GM12878 (cell line): ENCODE data around the gene EPN1. TPM values are rescaled to one million over a fixed set of nuclear protein-coding genes. Genes with fewer than 3 reads are reported as not detected.

ENCODE experiments used
- ATF7 ChIP-seq: fragments of 450-650 bp; IDR thresholded peaks from 2 replicates; pipeline ENCODE4 v1.6.1; 2016; ENCODE audit warnings: low read depth, mild to moderate bottlenecking
- CBFB ChIP-seq: IDR thresholded peaks from 2 replicates; pipeline ENCODE4 v1.6.1; 2016; ENCODE audit warnings: antibody characterized with exemption, low read depth
- CHD2 ChIP-seq: IDR thresholded peaks from 2 replicates; pipeline ENCODE4 v1.6.1; 2011; ENCODE audit warnings: low read depth, low read length, improper control_type of control experiment, borderline replicate concordance
- CREB1 ChIP-seq: IDR thresholded peaks from 2 replicates; pipeline ENCODE4 v1.6.1; 2012; ENCODE audit warnings: low read depth, mild to moderate bottlenecking, inconsistent platforms
- FOXM1 ChIP-seq: IDR thresholded peaks from 2 replicates; pipeline ENCODE4 v1.6.1; 2012; ENCODE audit warnings: low read depth, mild to moderate bottlenecking, inconsistent platforms, low read length, moderate library complexity
- MXI1 ChIP-seq: fragments of 150-350 bp; IDR thresholded peaks from 2 replicates; pipeline ENCODE4 v1.6.1; 2011; ENCODE audit warnings: low read depth, mild to moderate bottlenecking, inconsistent platforms, low read length, improper control_type of control experiment
- MYB ChIP-seq: fragments of 150-350 bp; IDR thresholded peaks from 2 replicates; pipeline ENCODE4 v1.6.1; 2014; ENCODE audit warnings: mild to moderate bottlenecking, low read depth, low read length, borderline replicate concordance
- NBN ChIP-seq: fragments of 450-650 bp; IDR thresholded peaks from 2 replicates; pipeline ENCODE4 v1.6.1; 2016
- NR2C1 ChIP-seq: fragments of 450-650 bp; IDR thresholded peaks from 2 replicates; pipeline ENCODE4 v1.6.1; 2017; ENCODE audit warnings: antibody characterized with exemption, mild to moderate bottlenecking, moderate library complexity
- PAX8 ChIP-seq: fragments of 450-650 bp; IDR thresholded peaks from 2 replicates; pipeline ENCODE4 v1.6.1; 2017; ENCODE audit warnings: mild to moderate bottlenecking, moderate library complexity
- PML ChIP-seq: IDR thresholded peaks from 2 replicates; pipeline ENCODE4 v1.6.1; 2012; ENCODE audit warnings: low read length, inconsistent platforms
- RAD51 ChIP-seq: fragments of 450-650 bp; IDR thresholded peaks from 2 replicates; pipeline ENCODE4 v1.6.1; 2016; ENCODE audit warnings: moderate library complexity, mild to moderate bottlenecking, inconsistent platforms
- RB1 ChIP-seq: fragments of 450-650 bp; formaldehyde crosslinking; IDR thresholded peaks from 2 replicates; pipeline ENCODE4 v1.6.1; 2017; ENCODE audit warnings: mild to moderate bottlenecking, borderline replicate concordance
- RFX5 ChIP-seq: IDR thresholded peaks from 2 replicates; pipeline ENCODE4 v1.6.1; 2011; ENCODE audit warnings: low read depth, low read length, improper control_type of control experiment
- RUNX3 ChIP-seq: IDR thresholded peaks from 2 replicates; pipeline ENCODE4 v1.6.1; 2012; ENCODE audit warnings: low read length, inconsistent platforms
- SMARCA5 ChIP-seq: fragments of 450-650 bp; IDR thresholded peaks from 2 replicates; pipeline ENCODE4 v1.6.1; 2017; ENCODE audit warnings: mild to moderate bottlenecking
- SPI1 ChIP-seq: IDR thresholded peaks from 2 replicates; pipeline ENCODE4 v1.6.1; 2011; ENCODE audit warnings: low read depth, mild to moderate bottlenecking, low read length, moderate library complexity, borderline replicate concordance; ENCODE audit not compliant: insufficient read depth
- SRF ChIP-seq, 2 experiments: IDR thresholded peaks; 2 replicates each; pipeline ENCODE4 v1.6.1; 2011; ENCODE audit warnings: low read depth in 2 of 2, low read length in 2 of 2, mild to moderate bottlenecking in 1 of 2, moderate library complexity in 1 of 2
- WRNIP1 ChIP-seq: IDR thresholded peaks from 2 replicates; pipeline ENCODE4 v1.6.1; 2011; ENCODE audit warnings: low read depth, low read length, improper control_type of control experiment, borderline replicate concordance
- polyA plus RNA-seq, 11 experiments: library from polyadenylated mRNA; depleted of rRNA in 4 of 11; unstranded in 6 of 11; stranded (reverse) in 5 of 11; fragments of >200 nt; fragmentation: Nextera tagmentation in 4 of 11; fragmentation: Illumina TruSeq in 1 of 11; extraction: Ambion mirVana in 4 of 11; extraction: Trizol in 1 of 11; gene quantifications; 1 replicate in 1 of 11; 2 replicates in 10 of 11; pipeline versions ENCODE4 v1.2.1 to v1.2.3, GENCODE V29; 2011 to 2016; ENCODE audit warnings: inconsistent platforms in 2 of 11, missing spikeins in 2 of 11, low read depth in 1 of 11
- total RNA-seq, 4 experiments: library from RNA; depleted of rRNA in 3 of 4; stranded (reverse); fragments of >200 nt in 3 of 4; fragmentation: Illumina TruSeq in 1 of 4; extraction: Trizol in 1 of 4; gene quantifications; 2 replicates each; pipeline versions ENCODE4 v1.2.1 to v1.2.3, GENCODE V29; 2013 to 2021
- TF ChIP-seq, protein P1 (sequence below): fragments of 450-650 bp; IDR thresholded peaks from 2 replicates; pipeline ENCODE4 v1.6.1; 2017; ENCODE audit warnings: low read depth, mild to moderate bottlenecking, moderate library complexity
- TF ChIP-seq, protein P2 (sequence below): fragments of 450-650 bp; IDR thresholded peaks from 2 replicates; pipeline ENCODE4 v1.6.1; 2018; ENCODE audit warnings: borderline replicate concordance, mild to moderate bottlenecking; ENCODE audit not compliant: partially characterized antibody
- TF ChIP-seq, protein P3 (sequence below), 3 experiments: IDR thresholded peaks in 2 of 3; conservative IDR thresholded peaks in 1 of 3; 2 replicates each; pipeline ENCODE4 v1.5.1; 2011; ENCODE audit warnings: low read depth in 3 of 3, low read length in 3 of 3, mild to moderate bottlenecking in 3 of 3, control low read depth in 2 of 3, moderate library complexity in 2 of 3, inconsistent platforms in 1 of 3, mixed read lengths in 1 of 3; ENCODE audit not compliant: control insufficient read depth in 2 of 3, insufficient read depth in 1 of 3; ENCODE audit errors: extremely low read depth in 1 of 3
- TF ChIP-seq, protein P4 (sequence below): fragments of 450-650 bp; IDR thresholded peaks from 2 replicates; pipeline ENCODE4 v1.6.1; 2017; ENCODE audit warnings: borderline replicate concordance

EPN1 gene
- total and polyA plus RNA-seq, 10 of the 15 experiments (the other 5 are each of a cell fraction or from before 2014, with no cell fraction given): 0.11 to 88.5 (median 10.6) TPM

DNA sequence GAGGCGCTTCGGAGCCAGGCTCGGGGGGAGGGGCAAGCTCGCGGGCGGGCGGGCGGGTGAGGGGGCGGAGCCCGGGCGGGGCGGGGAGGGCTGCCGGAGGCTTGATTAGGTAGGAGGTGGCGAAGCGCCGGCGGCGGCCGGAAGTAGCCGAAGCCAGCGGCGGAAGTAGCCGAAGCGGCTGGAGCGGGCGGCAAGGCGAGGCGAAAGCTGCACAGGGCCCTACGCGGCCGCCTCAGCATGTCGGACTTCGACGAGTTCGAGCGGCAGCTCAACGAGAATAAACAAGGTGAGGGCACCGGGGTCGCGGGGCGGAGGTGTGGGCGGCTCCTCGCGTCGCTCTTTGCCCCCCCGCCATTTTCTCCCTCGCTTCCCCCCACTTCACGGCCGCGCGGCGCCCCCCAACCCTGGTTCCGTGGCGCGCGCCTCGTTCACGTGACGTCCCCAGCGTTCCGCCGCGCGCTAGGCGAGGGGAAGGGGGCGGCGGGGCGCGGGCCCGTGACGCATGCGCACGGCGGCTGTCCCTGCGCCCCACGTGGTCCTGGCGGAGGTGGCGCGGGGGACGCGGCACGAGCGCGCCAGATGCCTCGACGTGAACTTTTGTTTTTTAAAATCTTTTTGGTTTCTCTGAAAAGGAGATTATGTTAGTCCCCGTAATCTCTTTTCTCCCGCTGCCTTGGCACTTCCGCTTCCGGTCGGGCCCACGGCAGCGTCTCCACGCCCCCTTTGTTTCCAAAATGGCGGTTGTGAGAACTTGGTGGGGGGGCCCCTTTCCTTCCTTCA lies 20.0 kb upstream of the EPN1 start, which contains the start of gene U2AF2 (continued):
- TF ChIP-seq MXI1 (peak; percentile 96), MYB (no peak), SMARCA5 (peak; percentile 98), ATF7 (no peak), CHD2 (peak; percentile 39; the same call in 1 of the 2 replicates), PAX8 (no peak), RUNX3 (no peak), NBN (0 out of 2 replicates have a peak, but pooled peaks have one; percentile 60), NR2C1 (peak; percentile 57), WRNIP1 (no peak), SPI1 (peak; percentile 44; the same call in 1 of the 2 replicates), PML (peak; percentile 47; the same call in 1 of the 2 replicates), FOXM1 (no peak), RAD51 (peak; percentile 75), CBFB (peak; percentile 33; the same call in 1 of the 2 replicates), CREB1 (0 out of 2 replicates have a peak, but pooled peaks have one; percentile 29), RB1 (peak; percentile 92), RFX5 (no peak), SRF (IDR thresholded peaks at IDR 0.05; ENCODE audit: low read depth in 2 of 2, low read length in 2 of 2) (0 out of 4 replicates have a peak, but pooled peaks of 1 of the 2 experiments have one; percentile 5)
- TF ChIP-seq, protein P1, sequence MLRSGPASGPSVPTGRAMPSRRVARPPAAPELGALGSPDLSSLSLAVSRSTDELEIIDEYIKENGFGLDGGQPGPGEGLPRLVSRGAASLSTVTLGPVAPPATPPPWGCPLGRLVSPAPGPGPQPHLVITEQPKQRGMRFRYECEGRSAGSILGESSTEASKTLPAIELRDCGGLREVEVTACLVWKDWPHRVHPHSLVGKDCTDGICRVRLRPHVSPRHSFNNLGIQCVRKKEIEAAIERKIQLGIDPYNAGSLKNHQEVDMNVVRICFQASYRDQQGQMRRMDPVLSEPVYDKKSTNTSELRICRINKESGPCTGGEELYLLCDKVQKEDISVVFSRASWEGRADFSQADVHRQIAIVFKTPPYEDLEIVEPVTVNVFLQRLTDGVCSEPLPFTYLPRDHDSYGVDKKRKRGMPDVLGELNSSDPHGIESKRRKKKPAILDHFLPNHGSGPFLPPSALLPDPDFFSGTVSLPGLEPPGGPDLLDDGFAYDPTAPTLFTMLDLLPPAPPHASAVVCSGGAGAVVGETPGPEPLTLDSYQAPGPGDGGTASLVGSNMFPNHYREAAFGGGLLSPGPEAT: no peak; the same call in 1 of the 2 replicates
- TF ChIP-seq, protein P2, sequence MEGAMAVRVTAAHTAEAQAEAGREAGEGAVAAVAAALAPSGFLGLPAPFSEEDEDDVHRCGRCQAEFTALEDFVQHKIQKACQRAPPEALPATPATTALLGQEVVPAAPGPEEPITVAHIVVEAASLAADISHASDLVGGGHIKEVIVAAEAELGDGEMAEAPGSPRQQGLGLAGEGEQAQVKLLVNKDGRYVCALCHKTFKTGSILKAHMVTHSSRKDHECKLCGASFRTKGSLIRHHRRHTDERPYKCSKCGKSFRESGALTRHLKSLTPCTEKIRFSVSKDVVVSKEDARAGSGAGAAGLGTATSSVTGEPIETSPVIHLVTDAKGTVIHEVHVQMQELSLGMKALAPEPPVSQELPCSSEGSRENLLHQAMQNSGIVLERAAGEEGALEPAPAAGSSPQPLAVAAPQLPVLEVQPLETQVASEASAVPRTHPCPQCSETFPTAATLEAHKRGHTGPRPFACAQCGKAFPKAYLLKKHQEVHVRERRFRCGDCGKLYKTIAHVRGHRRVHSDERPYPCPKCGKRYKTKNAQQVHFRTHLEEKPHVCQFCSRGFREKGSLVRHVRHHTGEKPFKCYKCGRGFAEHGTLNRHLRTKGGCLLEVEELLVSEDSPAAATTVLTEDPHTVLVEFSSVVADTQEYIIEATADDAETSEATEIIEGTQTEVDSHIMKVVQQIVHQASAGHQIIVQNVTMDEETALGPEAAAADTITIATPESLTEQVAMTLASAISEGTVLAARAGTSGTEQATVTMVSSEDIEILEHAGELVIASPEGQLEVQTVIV: peak; percentile 77
- TF ChIP-seq, protein P3, sequence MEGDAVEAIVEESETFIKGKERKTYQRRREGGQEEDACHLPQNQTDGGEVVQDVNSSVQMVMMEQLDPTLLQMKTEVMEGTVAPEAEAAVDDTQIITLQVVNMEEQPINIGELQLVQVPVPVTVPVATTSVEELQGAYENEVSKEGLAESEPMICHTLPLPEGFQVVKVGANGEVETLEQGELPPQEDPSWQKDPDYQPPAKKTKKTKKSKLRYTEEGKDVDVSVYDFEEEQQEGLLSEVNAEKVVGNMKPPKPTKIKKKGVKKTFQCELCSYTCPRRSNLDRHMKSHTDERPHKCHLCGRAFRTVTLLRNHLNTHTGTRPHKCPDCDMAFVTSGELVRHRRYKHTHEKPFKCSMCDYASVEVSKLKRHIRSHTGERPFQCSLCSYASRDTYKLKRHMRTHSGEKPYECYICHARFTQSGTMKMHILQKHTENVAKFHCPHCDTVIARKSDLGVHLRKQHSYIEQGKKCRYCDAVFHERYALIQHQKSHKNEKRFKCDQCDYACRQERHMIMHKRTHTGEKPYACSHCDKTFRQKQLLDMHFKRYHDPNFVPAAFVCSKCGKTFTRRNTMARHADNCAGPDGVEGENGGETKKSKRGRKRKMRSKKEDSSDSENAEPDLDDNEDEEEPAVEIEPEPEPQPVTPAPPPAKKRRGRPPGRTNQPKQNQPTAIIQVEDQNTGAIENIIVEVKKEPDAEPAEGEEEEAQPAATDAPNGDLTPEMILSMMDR (IDR thresholded peaks at IDR 0.05 in 2 of 3, conservative IDR thresholded peaks at IDR 0.05 in 1 of 3; ENCODE audit: control insufficient read depth in 2 of 3, extremely low read depth in 1 of 3, insufficient read depth in 1 of 3, low read depth in 3 of 3, low read length in 3 of 3): no peak
- TF ChIP-seq, protein P4, sequence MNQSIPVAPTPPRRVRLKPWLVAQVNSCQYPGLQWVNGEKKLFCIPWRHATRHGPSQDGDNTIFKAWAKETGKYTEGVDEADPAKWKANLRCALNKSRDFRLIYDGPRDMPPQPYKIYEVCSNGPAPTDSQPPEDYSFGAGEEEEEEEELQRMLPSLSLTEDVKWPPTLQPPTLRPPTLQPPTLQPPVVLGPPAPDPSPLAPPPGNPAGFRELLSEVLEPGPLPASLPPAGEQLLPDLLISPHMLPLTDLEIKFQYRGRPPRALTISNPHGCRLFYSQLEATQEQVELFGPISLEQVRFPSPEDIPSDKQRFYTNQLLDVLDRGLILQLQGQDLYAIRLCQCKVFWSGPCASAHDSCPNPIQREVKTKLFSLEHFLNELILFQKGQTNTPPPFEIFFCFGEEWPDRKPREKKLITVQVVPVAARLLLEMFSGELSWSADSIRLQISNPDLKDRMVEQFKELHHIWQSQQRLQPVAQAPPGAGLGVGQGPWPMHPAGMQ: no peak
